ENCODE data around the gene LRMDA. TPM values are rescaled to one million over a fixed set of nuclear protein-coding genes. Genes with fewer than 3 reads are reported as not detected.

The LRMDA gene
- total RNA-seq, 1 donor from 2014 or later, result 17.3 TPM

DNA sequence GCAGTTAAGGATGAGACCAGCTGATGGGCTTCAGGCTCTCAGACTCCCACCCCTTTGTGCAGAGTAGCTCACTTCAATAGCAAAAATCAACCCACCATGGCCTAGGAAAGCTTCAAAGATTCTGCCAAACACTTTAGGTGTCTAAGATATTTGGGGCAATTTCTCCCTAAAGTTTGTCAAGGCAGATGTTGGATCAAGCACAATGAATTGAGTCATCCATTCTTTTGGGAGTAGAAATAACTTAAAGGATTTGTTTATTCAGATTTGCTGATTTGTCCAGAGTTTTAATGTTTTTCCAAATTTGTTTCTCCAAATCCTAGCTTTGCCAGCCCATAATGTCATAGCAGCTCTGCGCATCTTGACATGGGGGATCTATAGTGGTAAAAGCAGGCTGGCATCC lies 855.1 kb downstream of the LRMDA start:
- DNase-seq (ENCODE audit: low read depth in 2 of 2), result no peak

DNA sequence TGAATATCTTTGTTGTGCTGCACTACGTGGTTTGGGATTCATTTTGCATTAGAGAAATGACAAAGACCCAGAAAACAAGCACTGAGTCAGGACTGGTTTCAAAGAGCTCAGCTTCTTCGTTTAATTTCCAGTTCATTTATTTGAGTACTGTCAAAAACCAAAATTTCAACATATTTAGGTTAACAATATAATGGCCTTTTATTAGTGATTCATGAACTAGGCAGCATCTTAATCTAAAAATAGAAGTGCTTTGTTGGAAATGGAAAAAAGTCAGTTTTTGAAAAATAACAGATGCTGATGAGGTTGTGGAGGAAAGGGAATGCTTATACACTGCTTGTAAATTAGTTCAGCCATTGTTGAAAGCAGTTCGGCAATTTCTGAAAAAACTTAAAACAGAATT lies 856.4 kb downstream of the LRMDA start:
- no peak for DNase-seq (ENCODE audit: low read depth in 2 of 2)

DNA sequence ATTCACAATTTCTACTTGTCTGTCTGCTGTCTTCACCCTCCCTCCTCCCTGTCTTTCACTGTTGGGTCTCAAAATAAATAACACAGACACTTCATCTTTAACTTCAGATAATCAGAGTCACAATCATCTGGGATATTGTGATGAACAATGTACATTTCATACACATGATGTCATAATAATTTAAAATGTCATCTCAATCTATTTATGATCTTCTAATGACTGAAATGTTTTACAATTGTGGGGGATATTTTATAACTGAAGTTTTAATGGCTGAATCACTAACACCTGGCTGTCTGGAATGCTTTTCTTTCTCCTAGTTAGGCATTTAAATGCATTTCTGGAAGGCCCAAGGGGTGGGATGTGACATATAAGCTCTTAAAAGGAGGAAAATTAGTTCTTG lies 859.8 kb downstream of the LRMDA start:
- DNase-seq (ENCODE audit: low read depth in 2 of 2), result no peak

DNA sequence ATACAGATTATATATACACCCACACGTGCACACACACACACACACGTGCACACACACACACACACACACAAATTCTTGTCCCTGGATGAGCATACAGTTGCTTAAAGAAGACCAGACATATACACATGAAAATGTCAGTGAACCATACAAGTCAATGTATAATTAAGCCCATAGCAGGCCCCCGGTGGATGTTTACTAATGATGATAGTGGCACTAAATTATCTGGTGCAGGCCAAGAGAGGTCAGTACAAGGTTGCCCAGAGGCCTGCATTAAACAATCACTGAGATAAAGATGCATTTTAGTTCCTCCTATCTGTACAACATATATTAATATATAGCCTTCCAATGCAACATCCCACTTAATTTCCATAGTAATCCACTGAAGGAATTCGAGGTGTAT lies 860.5 kb downstream of the LRMDA start:
- DNase-seq (ENCODE audit: low read depth in 2 of 2), result no peak

DNA sequence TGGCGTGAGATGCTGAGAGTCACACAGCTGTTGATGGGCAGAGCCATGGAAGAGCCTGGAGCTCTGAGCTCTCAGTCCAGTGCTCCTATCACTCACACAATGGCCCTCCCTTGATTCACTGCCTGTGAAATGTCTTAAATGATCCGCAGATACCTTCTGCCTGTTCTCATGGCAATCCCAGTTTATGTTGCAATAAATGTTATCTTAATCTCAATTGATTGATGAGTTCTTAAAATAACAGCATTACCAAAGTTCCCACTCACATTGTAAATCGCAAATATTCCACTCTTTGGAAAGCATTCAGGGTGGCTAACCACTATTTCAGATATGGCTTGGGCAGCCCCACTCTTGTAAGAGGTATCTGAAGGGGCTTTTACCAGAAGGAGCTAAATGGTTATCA lies 865.5 kb downstream of the LRMDA start:
- DNase-seq (ENCODE audit: low read depth in 2 of 2), result no peak

DNA sequence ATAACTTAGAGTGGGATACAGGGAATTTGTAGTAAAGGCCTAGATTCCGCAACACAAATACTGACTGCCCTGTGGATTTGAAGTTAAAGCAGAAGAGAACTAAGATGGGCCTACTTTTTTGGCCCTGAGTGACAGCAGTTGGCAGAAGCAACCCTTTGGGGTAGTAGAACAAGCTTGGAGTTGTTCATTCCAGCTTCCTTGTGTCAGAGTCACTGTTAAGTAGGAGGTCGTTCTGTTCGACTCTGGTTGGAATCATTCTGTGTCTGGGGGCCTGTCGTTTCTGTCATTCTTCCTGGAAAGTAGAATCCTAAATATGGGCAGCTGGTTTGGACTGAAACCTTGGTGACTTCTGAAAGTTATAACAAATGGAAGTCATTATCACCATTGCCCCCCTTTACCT lies 865.9 kb downstream of the LRMDA start:
- no peak for DNase-seq (ENCODE audit: low read depth in 2 of 2)

DNA sequence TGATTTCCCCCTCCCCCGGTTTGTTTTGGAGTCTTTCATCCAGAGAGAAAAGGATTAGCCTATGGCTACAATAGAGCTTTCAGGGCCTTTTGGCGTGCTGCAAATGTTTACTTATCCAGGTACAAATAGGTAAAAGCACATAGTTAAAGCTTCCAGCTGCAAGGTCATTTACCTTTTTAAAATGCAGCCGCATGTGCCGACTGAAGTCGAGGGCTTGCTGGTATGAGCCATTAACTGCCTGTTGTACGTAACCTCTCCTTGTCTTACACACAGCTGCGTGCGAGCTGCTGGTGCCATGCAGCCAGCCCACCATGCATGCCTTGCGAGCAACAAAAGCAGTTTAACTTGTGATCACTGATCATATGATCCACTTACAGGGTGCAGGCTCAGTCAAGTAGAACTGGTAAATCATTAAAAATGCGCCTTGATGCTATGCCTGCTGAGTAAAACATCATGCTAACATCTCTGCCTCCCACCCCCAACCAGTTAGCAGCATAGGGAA lies 866.4 kb downstream of the LRMDA start:
- DNase-seq (ENCODE audit: low read depth in 2 of 2), result no peak

DNA sequence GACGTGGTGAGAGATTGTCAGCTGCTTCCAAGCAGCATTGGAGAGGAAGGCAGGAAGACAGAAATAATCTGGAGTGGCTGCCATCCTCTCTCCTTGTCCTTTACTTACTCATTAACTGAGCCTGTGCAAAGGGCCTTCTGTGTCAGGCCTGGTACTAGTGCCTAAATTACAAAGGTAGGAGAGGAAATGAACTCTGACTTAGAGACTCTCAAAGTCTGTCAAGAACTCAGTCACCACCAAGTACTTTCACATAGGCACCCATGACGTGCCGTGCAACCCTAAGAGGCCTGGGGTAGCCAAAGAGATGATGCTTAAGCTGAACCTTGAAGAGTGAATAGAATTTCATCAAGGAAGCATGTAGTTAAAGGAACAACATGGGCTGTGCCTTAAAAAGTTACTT lies 866.9 kb downstream of the LRMDA start:
- DNase-seq (ENCODE audit: low read depth in 2 of 2), result no peak

DNA sequence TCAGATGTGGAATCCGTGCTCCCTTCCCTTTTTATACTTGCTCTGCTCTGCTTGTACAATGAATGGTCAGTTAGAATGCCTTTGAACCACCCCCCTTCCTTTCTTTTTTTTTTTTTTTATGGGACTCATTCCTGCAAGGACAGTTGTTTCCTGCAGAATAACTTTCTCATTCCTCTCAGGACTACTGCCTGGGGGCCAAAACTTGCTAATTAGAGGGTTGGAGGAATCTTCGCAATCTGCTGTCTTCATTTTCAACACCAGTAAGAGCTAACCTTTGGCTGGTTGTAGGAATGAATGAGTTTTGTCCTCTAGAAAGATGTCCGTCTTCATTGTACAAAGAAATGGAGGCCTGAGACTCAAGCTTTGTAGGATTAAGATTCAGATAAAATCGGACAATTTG lies 868.1 kb downstream of the LRMDA start:
- DNase-seq (ENCODE audit: low read depth in 2 of 2), result no peak

DNA sequence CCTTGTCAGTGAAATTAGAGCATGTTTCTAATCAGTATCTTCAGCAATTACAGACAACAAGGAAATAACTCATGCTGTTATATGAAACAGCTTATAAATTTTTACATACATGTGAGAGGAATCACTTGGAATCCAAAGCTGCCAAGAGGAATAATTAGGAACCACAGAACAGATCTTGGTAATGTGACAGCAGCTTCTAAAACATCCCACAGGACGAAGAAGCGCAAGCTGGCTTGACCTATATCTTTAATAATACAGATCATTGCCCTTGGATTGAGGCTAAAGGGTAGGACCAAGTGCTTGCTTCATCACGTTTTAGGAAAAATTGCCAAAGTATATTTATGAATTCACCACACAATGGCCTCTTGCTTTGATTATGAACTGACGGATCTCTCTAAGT lies 869.8 kb downstream of the LRMDA start:
- no peak for DNase-seq (ENCODE audit: low read depth in 2 of 2)

DNA sequence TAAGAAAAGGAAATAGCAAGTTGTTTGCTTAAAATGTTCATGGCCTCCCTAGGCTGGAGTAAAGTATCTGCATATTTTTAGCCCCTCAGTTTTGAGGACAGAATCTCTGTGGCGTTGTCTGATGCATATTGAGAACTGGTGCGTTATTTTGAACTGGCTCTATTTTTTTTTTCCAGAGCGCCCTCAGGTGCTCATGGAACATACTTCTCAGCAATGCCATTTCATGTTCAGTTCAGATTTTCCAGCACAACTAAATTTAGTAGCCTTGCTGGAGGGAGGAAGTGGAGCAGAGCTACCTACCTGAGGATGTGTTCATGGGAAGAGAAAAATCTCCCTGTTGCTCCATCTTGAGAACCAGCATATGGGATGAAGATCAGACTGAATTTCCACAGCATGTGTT lies 870.5 kb downstream of the LRMDA start:
- peak in 1 of 2 donors; percentile 3 for DNase-seq (ENCODE audit: low read depth in 2 of 2)

DNA sequence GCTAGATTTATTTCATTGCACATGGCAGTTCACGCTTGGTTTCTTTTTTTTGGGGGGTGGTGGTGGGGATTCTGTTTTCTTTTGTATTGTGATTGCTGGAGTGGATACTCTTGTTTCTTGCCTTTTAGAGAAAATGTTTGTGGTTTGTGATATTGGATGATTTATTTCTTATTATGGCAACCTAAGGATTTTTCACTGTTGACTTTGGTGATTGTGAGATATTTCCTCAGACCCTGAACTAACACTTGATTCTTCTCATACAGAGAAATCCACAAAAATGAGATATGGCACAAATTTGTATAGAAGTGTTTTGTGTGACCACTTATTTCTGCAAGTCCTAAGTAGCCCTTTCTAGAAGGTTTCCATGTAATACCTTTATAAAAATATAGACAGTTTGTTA lies 871.1 kb downstream of the LRMDA start:
- no peak for DNase-seq (ENCODE audit: low read depth in 2 of 2)

DNA sequence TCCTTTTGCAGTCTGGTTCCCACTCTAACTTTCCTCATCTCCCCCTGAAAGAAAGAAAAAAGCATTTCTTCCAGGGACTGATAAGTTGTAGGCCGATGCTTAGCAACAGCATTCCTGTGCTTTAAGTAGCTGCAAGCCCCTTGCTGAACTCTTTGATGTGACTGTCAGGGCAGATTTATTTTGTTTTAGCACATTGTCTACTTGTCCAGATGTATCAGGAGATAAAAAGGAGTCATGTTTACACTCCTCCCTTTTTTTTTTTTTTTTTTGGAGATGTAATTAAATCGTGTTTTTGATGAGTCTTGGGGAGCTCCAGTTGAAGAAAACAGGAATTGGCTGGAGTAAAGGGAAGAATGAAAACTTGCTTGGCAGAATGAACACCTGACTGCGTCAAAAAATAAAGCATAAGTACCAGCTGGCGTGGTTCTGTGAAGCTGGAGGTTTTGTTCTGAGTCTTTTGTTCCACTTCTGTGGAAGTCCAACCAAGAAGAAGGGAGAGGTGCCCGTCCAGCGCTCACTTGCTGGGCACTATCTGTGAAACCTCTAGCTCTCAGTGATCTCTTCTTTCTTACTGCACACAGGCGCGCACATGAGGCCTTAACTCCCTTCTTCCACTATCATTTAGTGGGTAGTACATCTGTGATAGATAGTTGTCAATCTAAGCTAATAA lies 871.7 kb downstream of the LRMDA start:
- DNase-seq (ENCODE audit: low read depth in 2 of 2), result no peak

DNA sequence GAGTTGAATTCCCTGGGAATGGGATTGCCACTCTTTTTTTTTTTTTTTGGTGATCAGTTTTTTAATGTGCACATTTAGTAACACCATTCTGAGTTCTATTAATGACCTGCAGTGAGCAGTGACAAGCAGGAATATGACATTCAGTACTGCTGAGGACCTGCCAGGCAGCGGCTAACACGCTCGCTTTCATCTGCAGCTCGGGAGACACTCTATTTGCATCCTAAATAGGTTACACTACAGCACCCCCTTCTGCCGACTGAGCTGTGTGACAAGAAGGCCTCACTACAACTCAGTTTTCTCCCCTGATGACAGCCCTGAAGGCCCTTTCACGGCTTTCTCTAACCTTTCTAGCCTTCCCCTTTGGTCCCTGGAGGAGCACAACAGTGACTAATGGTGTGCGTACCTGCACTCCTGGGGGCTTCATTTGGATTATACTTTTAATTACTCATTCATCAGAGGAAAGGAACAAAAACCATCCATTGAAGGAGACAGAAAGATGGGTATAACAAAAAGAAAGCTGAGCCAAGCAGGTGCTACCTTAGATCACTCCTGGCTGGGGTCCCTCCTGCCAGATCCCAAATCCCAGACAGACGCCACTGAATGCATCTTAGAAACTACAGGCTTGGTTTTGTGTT lies 872.4 kb downstream of the LRMDA start:
- peak; percentile 65 to 66 for DNase-seq (ENCODE audit: low read depth in 2 of 2)

DNA sequence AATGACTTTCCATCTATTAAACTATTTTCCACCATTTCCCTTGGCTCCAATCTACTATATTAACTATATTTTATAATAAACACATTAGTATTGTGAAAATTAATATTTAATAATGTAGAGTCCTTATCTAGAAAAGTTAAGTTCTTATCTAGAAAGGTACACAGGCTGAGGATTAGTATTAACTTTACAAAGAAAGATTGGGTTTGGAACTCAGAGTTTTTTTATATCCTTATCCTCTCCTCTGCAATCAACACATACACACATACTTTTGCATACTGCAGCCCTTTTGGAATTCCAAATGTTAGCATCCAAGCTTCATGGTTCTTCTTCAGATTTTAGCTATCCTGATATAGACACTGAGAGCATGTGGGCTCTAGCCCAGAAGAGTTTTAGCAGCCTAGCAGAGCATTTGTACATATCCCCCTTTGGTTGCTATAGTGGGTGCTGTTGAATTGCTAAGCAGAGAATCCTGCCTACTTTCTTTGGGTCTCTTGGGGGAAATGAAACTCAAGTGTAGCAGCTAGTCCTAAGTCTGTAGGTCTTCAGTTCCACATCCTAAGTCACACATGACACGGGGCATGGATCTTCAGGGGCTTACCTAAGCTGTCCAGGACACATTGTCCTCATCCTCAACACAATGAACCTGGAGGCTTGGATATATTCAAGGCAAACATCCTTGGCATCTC lies 874.6 kb downstream of the LRMDA start:
- no peak for DNase-seq (ENCODE audit: low read depth in 2 of 2)

DNA sequence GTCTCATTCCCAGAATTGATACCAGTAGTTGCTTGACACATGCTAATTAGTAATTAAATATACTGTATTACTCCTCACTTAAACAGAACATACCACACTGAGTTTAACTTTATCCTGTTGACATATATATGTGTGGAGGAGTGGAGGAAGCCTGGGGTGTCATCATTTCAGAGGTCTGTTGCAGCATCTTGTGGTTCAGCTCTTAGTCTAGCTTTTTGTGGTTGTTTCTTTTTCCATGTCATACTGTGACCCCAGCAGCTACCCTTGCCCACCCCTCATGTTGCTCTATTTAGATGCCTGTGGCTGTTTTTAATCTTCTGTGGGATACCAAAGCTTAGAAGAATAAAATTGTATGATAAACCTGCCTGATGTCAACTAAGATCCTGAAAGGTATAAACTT lies 875.4 kb downstream of the LRMDA start:
- DNase-seq (ENCODE audit: low read depth in 2 of 2), result no peak

DNA sequence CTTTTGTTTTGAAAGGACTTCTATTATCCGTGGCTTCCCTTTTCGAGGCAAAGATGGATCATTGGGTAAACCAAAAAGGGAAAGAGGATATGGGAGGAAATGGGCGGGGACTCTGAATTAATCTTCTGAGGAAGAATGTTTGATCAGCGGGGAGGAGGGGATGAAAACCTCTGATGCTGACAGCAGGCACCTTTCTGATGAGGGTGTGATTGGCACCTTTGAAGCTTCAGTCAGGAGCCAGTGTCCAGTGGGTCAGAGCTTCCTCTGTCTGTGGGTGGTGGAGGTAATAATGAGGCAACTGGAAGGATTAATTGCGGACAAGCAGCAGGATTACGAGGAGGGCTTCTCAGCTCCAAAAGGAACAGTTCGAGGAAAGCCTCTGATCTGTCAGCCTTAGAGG lies 877.6 kb downstream of the LRMDA start:
- no peak for DNase-seq (ENCODE audit: low read depth in 2 of 2)

DNA sequence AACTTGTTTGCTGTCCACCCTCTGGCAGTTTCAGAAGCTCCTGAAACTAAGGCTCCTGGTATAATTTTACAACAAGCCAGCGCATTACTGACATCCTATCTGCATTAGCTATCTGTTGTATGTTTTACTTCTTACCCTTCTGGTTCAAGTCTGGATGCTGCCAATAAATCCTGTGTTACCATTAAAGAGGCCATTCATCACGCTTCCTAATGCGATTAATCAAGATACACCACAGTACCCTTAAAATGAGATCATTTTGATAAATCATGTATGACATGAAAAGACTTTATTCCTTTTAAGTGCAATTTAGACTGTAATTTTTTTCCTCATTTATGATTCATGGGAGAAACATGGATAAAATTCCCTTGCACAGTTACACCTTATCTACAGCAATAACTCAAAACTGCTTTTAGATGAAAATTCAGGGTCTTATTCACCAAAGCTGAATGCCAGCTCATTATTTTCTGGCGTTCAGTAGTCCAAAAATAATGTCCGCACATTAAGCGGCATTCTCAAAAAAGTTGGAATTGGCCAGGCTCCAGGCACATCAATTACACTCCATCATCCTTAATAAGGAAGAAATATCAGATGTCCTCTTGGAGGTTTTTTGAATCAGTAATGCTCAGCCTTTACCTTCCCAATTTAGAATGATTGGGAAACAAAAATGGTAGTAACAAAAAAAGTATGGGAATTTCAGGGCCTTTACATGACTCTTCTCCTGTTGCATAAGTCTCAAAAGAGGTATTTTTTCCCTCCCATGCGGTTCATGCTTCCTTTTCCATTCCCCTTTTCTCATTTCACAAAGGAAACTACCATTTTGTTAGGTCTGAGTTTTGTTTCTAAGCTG lies 878.5 kb downstream of the LRMDA start:
- peak in 1 of 2 donors; percentile 25 for DNase-seq (ENCODE audit: low read depth in 2 of 2)

DNA sequence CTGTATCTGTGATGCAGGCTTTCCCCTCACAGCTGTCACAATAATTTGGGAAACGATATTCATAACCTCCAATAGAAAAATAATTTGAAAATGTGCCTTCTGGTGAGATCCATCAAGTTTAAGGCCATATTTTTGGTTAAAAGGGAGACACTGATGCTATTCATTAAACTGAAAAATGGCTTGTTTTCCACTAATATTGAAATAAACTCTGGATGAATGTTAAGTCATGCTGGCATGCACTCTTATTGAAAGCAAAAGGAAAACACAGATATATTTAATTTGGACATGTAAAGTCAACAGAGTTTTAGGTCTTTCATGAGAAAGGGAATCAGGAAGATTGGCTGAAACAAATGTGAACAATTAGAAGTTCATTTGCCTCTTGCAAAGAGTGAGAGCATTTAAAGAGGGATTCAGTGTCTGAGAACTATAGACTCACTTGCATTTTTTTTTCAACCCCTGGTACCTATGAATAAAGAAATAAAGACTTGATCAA lies 879.2 kb downstream of the LRMDA start:
- no peak for DNase-seq (ENCODE audit: low read depth in 2 of 2)

DNA sequence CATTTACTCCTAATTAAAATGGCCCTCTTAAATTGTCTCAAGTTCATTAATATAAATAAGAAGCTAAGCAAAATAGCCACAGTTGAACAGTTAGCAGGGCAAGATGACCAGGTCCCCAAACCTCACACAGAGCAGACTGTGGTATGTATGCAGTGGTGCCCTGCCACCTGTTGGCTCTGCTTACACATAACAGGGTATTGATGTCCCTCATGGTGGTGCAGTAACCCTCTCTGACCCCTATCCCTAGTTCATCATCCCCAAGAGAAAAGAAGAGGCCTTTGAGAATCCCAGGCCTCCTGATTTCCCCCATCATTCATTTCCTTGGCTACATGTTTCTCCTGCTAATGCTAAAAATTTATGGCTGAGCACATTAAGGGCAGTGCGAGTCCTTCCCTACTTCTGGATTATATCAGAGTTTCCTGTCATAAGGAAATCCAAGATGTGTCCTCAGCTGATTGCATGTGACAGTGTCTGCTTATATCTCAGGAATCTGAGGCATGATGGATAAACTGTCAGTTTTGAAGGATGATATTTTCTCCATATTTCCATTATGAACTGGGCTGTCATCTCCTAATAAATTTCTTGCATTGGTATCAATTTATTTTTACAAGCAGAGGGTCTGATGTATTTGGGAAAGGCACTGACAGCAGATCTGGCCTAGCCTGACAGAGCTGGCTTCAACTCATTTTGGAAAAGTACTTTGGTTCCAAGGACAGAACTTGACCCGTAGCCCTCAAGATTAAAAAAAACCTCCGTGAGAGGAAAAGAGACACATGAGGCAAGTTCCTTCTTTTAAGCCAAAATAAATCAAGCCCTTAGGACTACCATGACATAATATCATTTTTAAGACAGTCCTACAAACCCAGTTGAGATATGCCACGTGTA lies 880.6 kb downstream of the LRMDA start:
- DNase-seq (ENCODE audit: low read depth in 2 of 2), result peak; percentile 17 to 33

DNA sequence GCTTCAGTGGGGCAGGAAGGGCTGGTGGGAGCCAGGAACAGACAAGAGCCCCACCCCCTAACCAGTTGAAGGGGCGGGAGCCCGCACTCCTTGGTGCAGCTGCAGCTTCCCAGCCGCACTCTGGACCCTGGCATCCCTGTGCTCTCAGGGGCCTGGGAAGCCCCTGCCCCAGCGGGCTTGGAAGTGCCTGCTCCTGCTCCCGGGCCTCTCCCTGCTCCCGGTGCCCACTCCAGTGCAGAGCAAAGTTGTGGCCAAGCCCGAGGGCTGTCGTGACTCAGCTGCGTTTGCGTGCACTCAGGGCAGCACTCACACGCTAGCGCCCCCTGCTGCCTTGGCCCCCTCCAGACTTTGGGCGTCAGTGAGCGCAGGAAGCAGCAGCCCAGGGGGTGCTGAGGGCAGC lies 883.8 kb downstream of the LRMDA start:
- no peak for DNase-seq (ENCODE audit: low read depth in 2 of 2)

Measured in lung microvascular endothelial cell (primary cell).